ENCODE data around the gene VGLL4.
"Not testable (repeated sequence)": the region's sequence is repeated elsewhere in the genome, so short reads cannot be mapped to it uniquely, and the experiment has no call there.

VGLL4 gene

GRCh38 chr3:11643605-11644087, at the start of gene VGLL4:
Gene VGLL4, minus strand, starts transcription at chr3:11643915. Its CDS starts 397 bp downstream, at chr3:11643518.
- H3K4me3 ChIP-seq (ENCODE audit: low read length), result peak within 1 kb of the TSS; percentile 80
- TF ChIP-seq ZNF274 (IDR thresholded peaks at IDR 0.05; ENCODE audit: low read depth, low read length), result no peak

GRCh38 chr3:11692532-11692813, 48.8 kb upstream of the VGLL4 start:
- no peak overlapping the region for H3K4me3 ChIP-seq (ENCODE audit: low read length)
- TF ChIP-seq ZNF274 (IDR thresholded peaks at IDR 0.05; ENCODE audit: low read depth, low read length), result no peak

GRCh38 chr3:11691767-11692531, 48.2 kb upstream of the VGLL4 start:
- H3K4me3 ChIP-seq (ENCODE audit: low read length), result no peak overlapping the region
- TF ChIP-seq ZNF274 (IDR thresholded peaks at IDR 0.05; ENCODE audit: low read depth, low read length), result no peak

- H3K4me3 ChIP-seq (ENCODE audit: low read length), result no peak overlapping the region
- no peak for TF ChIP-seq ZNF274 (IDR thresholded peaks at IDR 0.05; ENCODE audit: low read depth, low read length)
Measured at GRCh38 chr3:11690863-11691766, 47.4 kb upstream of the VGLL4 start.

- TF ChIP-seq ZNF274 (IDR thresholded peaks at IDR 0.05; ENCODE audit: low read depth, low read length), result no peak
- H3K4me3 ChIP-seq (ENCODE audit: low read length), result no peak overlapping the region
Measured at GRCh38 chr3:11689749-11690148, 46.0 kb upstream of the VGLL4 start.

GRCh38 chr3:11684980-11685379, 41.3 kb upstream of the VGLL4 start:
- not testable (repeated sequence) for H3K4me3 ChIP-seq (ENCODE audit: low read length)

GRCh38 chr3:11680509-11680908, 36.8 kb upstream of the VGLL4 start:
- H3K4me3 ChIP-seq (ENCODE audit: low read length), result no peak overlapping the region
- no peak for TF ChIP-seq ZNF274 (IDR thresholded peaks at IDR 0.05; ENCODE audit: low read depth, low read length)

- no peak for TF ChIP-seq ZNF274 (IDR thresholded peaks at IDR 0.05; ENCODE audit: low read depth, low read length)
- no peak overlapping the region for H3K4me3 ChIP-seq (ENCODE audit: low read length)
Measured at GRCh38 chr3:11679964-11680363, 36.2 kb upstream of the VGLL4 start.

GRCh38 chr3:11672363-11672762, 28.6 kb upstream of the VGLL4 start:
- H3K4me3 ChIP-seq (ENCODE audit: low read length), result no peak overlapping the region
- no peak for TF ChIP-seq ZNF274 (IDR thresholded peaks at IDR 0.05; ENCODE audit: low read depth, low read length)

- TF ChIP-seq ZNF274 (IDR thresholded peaks at IDR 0.05; ENCODE audit: low read depth, low read length), result no peak
- no peak overlapping the region for H3K4me3 ChIP-seq (ENCODE audit: low read length)
Measured at GRCh38 chr3:11671648-11672100, 28.0 kb upstream of the VGLL4 start.

- H3K4me3 ChIP-seq (ENCODE audit: low read length), result no peak overlapping the region
- no peak for TF ChIP-seq ZNF274 (IDR thresholded peaks at IDR 0.05; ENCODE audit: low read depth, low read length)
Measured at GRCh38 chr3:11668243-11669235, 24.8 kb upstream of the VGLL4 start.

GRCh38 chr3:11665331-11665730, 21.6 kb upstream of the VGLL4 start:
- H3K4me3 ChIP-seq (ENCODE audit: low read length), result no peak overlapping the region
- no peak for TF ChIP-seq ZNF274 (IDR thresholded peaks at IDR 0.05; ENCODE audit: low read depth, low read length)

GRCh38 chr3:11662392-11662990, 18.8 kb upstream of the VGLL4 start:
- no peak for TF ChIP-seq ZNF274 (IDR thresholded peaks at IDR 0.05; ENCODE audit: low read depth, low read length)
- H3K4me3 ChIP-seq (ENCODE audit: low read length), result no peak overlapping the region

All from GM08714 (cell line).